ENCODE results near the gene NRARP.

- TF ChIP-seq RAD21 (IDR thresholded peaks at IDR 0.05 in 1 of 2, conservative IDR thresholded peaks at IDR 0.05 in 1 of 2; ENCODE audit: low read depth in 2 of 2, low read length in 2 of 2), result no peak
- no peak for TF ChIP-seq CHD2 (IDR thresholded peaks at IDR 0.05; ENCODE audit: low read length)
- TF ChIP-seq RBBP5 (IDR thresholded peaks at IDR 0.05; ENCODE audit: borderline replicate concordance, low read depth, low read length), result no peak
- no peak for TF ChIP-seq CTCF (IDR thresholded peaks at IDR 0.05; ENCODE audit: control extremely low read depth in 1 of 3, insufficient read depth in 1 of 3, low read depth in 1 of 3, low read length in 3 of 3)
- no peak for TF ChIP-seq SIN3A (conservative IDR thresholded peaks at IDR 0.05 in 1 of 2, IDR thresholded peaks at IDR 0.05 in 1 of 2; ENCODE audit: low read depth in 1 of 2, low read length in 2 of 2)
- TF ChIP-seq EGR1 (IDR thresholded peaks at IDR 0.05; ENCODE audit: borderline replicate concordance, low read depth, low read length), result no peak
- no peak for TF ChIP-seq YY1 (IDR thresholded peaks at IDR 0.05; ENCODE audit: low read depth, low read length)
- TF ChIP-seq TBP (IDR thresholded peaks at IDR 0.05; ENCODE audit: low read depth, low read length), result no peak
- no peak for TF ChIP-seq KDM5A (IDR thresholded peaks at IDR 0.05; ENCODE audit: low read length)
These were observed 6.1 kb upstream of the NRARP start for GRCh38 chr9:137308057-137308619.
